GM21528 (cell line): ENCODE data around the gene CEP68.
"Not testable (repeated sequence)": the region's sequence is repeated elsewhere in the genome, so short reads cannot be mapped to it uniquely, and the experiment has no call there.

Experiments used
- ATAC-seq: cut with Tn5 transposase; IDR thresholded peaks from one replicate; pipeline ENCODE4 v1.9.1; 2021; ENCODE audit warnings: mild to moderate bottlenecking, moderate library complexity; ENCODE audit not compliant: unreplicated experiment, low FRiP score

The CEP68 gene

DNA sequence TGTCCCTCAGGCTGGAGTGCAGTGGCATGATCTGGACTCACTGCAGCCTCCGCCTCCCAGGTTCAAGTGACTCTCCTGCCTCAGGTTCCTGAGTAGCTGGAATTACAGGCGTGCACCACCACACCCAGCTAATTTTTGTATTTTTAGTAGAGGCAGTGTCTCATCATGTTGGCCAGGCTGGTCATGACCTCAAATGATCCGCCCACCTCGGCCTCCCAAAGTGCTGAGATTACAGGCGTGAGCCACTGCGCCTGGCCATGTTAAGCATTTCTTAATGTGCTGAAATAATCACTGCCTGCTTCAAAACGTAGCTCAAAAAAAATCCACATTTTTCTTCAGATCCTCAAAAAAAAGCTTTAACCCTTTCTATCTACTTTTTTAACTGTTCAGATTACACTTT, 69.2 kb downstream of the CEP68 start:
- not testable (repeated sequence) for ATAC-seq

GRCh38 chr2:65128297-65129190, 72.3 kb downstream of the CEP68 start:
- no peak for ATAC-seq

GRCh38 chr2:65129286-65129825, 73.1 kb downstream of the CEP68 start:
- peak; percentile 1 for ATAC-seq

DNA sequence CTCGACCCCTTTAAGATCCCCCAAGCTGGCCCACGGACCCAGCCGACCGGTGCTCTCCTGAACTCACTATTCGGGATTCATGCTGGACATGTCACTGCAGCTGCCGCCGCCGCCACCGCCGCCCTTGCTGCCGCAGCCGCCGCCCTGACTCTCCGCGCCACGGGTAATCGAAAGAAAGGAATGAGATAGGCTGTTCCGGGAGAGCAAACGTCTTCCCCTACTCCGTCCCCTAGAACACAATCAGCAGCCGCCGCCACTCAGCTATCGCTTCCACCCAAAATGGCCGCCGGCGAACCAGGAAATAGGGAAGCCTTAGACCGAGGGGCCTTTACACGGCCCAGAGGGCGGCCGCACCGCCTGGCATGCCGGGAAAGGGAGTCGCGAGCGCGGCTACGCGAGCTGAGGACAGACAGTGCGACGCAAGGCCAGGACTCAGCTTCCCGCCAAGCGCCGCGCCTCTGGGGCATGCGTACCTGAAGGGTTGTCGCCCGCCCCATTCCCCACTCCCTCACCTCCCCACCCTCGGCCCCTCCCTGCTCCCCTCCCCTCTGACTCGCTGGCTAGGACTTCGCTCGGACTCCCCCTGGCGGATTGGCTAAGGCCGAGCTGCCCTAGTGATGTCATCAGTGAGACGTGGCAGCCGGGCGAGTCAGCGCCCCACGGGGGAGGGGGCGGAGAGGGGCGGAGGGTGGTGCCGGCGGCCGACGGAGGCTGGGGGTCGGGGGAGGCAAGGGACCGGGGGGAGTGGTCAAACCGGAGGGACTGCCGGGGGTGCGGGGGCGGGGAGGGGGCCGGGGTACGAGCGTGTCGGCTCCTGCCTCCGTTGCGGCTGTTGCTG, 73.8 kb downstream of the CEP68 start, which contains the start of gene RAB1A:
RAB1A (minus strand) TSS at position 281 of the 838 bp plus-strand sequence; CDS start at position 90, 191 bp downstream.
- peak; percentile 97 for ATAC-seq

DNA sequence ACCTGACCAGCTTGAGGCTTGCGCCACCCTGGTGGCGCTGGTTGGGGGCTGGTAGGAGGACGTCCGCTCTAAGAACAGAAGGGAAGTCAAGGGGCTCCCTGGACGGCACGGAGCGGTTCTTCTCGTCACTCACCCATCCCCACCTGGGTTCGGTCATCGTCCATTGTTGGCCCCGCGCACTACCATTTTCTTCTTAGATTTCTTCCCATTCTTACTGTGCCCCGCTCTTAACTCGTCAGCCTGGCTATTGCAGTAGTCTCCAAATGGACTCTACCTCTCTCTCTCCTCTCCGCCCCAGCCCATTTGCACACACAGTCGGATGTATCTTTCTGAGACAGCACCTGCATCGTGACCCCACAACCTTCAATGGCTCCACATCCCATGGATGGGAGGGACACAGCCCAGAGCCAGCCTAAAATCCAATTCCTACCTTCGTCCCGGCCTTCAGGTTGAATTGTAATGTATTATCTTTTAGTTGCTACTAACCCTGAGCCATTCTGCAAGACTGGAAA, 74.5 kb downstream of the CEP68 start:
- ATAC-seq = peak; percentile 41

DNA sequence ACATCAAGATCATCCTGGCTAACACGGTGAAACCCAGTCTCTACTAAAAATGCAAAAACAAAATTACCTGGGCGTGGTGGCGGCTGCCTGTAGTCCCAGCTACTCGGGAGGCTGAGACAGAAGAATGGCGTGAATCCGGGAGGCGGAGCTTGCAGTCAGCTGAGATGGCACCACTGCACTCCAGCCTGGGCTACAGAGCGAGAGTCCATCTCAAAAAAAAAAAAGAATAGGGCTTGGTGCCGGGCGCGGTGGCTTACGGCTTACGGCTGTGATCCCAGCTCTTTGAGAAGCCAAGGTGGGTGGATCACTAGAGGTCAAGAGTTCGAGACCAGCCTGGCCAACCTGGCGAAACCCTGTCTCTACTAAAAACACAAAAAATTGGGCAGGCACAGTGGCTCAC, 76.7 kb downstream of the CEP68 start:
- not testable (repeated sequence) for ATAC-seq

DNA sequence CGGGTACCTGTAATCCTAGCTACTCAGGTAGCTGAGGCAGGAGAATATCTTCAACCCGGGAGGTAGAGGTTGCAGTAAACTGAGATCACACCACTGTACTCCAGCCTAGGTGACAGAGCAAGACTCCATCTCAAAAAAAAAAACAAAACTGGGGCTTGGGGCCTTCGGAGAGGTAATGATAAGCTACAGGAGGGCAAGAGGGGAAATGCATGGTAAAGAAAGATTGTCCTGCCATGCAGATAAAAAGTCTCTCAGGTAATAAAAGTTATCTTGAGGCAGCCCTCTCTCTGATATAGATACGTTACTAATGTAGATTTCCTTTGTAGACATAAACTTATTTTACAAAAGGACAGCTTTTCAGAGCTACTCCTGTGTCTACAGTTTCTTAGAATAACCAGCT, 77.4 kb downstream of the CEP68 start:
- ATAC-seq = no peak

GRCh38 chr2:65134158-65134557, 77.9 kb downstream of the CEP68 start:
- no peak for ATAC-seq

DNA sequence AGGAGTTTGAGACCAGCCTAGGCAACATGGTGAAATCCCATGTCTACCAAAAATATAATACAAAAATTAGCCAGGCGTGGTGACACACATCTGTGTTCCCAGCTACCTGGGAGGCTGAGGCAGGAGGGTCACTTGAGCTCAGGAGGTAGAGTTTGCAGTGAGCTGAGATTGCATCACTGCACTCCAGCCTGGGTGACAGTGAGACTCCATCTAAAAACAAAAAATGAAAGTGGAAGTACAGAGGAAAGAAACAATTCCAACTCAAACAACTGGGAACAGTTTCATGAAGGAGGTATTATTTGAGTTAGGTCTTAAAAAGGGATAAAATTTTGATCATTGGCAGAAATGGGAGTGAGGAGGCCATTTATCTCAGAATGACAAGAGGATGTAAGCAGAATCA, 80.0 kb downstream of the CEP68 start:
- ATAC-seq = no peak
